Renal cortex interstitium (tissue), 3 donors: ENCODE data around the gene FBXL16. TPM values are rescaled to one million over a fixed set of nuclear protein-coding genes. Genes with fewer than 3 reads are reported as not detected.

ENCODE experiments used
- polyA plus RNA-seq, 3 donors: library from polyadenylated mRNA; unstranded; fragments of 120-200 nt; gene quantifications; one replicate each; pipeline ENCODE4 v1.2.1, GENCODE V29; 2013; ENCODE audit not compliant: insufficient read length in 3 of 3

Gene FBXL16
- polyA plus RNA-seq, 3 donors, result 0.67 to 2.7 (median 0.92) TPM

Other genes starting within 250 kb of the FBXL16 start
- 10 to 100 TPM; 23.2 to 37.7 (median 35.0) TPM for gene CAPN15, start 178.1 kb downstream of the FBXL16 start, polyA plus RNA-seq
- gene PRR35, start 145.4 kb downstream of the FBXL16 start, polyA plus RNA-seq, result 10 to 100 TPM in 2 of 3 donors, 1 to 10 TPM in 1; 5.7 to 14.0 (median 14.0) TPM
- 1 to 10 TPM; 5.1 to 8.9 (median 8.1) TPM for gene NHLRC4, start 138.8 kb downstream of the FBXL16 start, polyA plus RNA-seq
- gene PIGQ, start 135.8 kb downstream of the FBXL16 start, polyA plus RNA-seq, result 10 to 100 TPM; 49.0 to 82.6 (median 66.2) TPM
- 10 to 100 TPM; 14.3 to 32.5 (median 23.6) TPM for gene RAB40C, start 115.7 kb downstream of the FBXL16 start, polyA plus RNA-seq
- gene WFIKKN1, start 74.8 kb downstream of the FBXL16 start, polyA plus RNA-seq, result 1 to 10 TPM; 1.3 to 2.0 (median 2.0) TPM
- gene METTL26, start 69.5 kb downstream of the FBXL16 start, polyA plus RNA-seq, result 10 to 100 TPM; 39.3 to 62.6 (median 60.9) TPM
- 10 to 100 TPM; 10.2 to 31.8 (median 22.6) TPM for gene MCRIP2, start 64.0 kb downstream of the FBXL16 start, polyA plus RNA-seq
- 10 to 100 TPM; 36.9 to 62.0 (median 48.4) TPM for gene WDR90, start 56.4 kb downstream of the FBXL16 start, polyA plus RNA-seq
- gene RHOT2, start 37.7 kb downstream of the FBXL16 start, polyA plus RNA-seq, result 100 to 1,000 TPM in 1 of 3 donors, 10 to 100 TPM in 2; 51.8 to 111 (median 92.9) TPM
- 1 to 10 TPM in 2 of 3 donors, under 1 TPM in 1; 0.84 to 2.5 (median 2.3) TPM for gene RHBDL1, start 30.1 kb downstream of the FBXL16 start, polyA plus RNA-seq
- gene STUB1, start 25.4 kb downstream of the FBXL16 start, polyA plus RNA-seq, result 100 to 1,000 TPM in 2 of 3 donors, 10 to 100 TPM in 1; 97.8 to 133 (median 126) TPM
- gene JMJD8, start 21.5 kb downstream of the FBXL16 start, polyA plus RNA-seq, result 10 to 100 TPM; 48.7 to 73.8 (median 73.5) TPM
- 10 to 100 TPM in 2 of 3 donors, 1 to 10 TPM in 1; 8.8 to 16.1 (median 14.2) TPM for gene WDR24, start 15.4 kb downstream of the FBXL16 start, polyA plus RNA-seq
- gene METRN, start 9.3 kb upstream of the FBXL16 start, polyA plus RNA-seq, result 10 to 100 TPM in 2 of 3 donors, 1 to 10 TPM in 1; 4.0 to 15.4 (median 11.3) TPM
- 10 to 100 TPM; 10.4 to 22.6 (median 21.6) TPM for gene ANTKMT, start 15.3 kb upstream of the FBXL16 start, polyA plus RNA-seq
- gene CCDC78, start 20.6 kb upstream of the FBXL16 start, polyA plus RNA-seq, result 1 to 10 TPM; 1.5 to 3.6 (median 3.1) TPM
- 10 to 100 TPM in 1 of 3 donors, 1 to 10 TPM in 2; 3.8 to 12.1 (median 5.1) TPM for gene HAGHL, start 21.3 kb upstream of the FBXL16 start, polyA plus RNA-seq
- 10 to 100 TPM; 22.7 to 42.3 (median 26.5) TPM for gene CIAO3, start 35.2 kb upstream of the FBXL16 start, polyA plus RNA-seq
- 10 to 100 TPM; 12.7 to 36.0 (median 18.1) TPM for gene MSLN, start 54.9 kb upstream of the FBXL16 start, polyA plus RNA-seq
- gene RPUSD1, start 82.6 kb upstream of the FBXL16 start, polyA plus RNA-seq, result 10 to 100 TPM in 2 of 3 donors, 1 to 10 TPM in 1; 9.1 to 22.4 (median 16.7) TPM
- 10 to 100 TPM; 22.3 to 35.4 (median 32.3) TPM for gene CHTF18, start 82.8 kb upstream of the FBXL16 start, polyA plus RNA-seq
- under 1 TPM; 0.41 to 0.58 (median 0.47) TPM for gene GNG13, start 94.9 kb upstream of the FBXL16 start, polyA plus RNA-seq